Right lobe of liver (tissue), 4 donors: Measurements from ENCODE around the gene RIMS4.

Experiments
- CTCF ChIP-seq, 4 donors: fragments of 200-600 bp in 3 of 4; fragments of 450-650 bp in 1 of 4; IDR thresholded peaks; one replicate each; pipeline versions ENCODE4 v1.5.1 to v1.8.0; 2016 to 2022; ENCODE audit warnings: antibody characterized with exemption in 4 of 4, mild to moderate bottlenecking in 2 of 4
- POLR2A ChIP-seq: fragments of 450-650 bp; IDR thresholded peaks from one replicate; pipeline ENCODE4 v1.6.1; 2017; ENCODE audit warnings: antibody characterized with exemption, mild to moderate bottlenecking
- donor health status: DM: no; HTN: no; CAD: no.
- donor health status: DM: no; HTN: no; CAD: no.
- donor health status: DM: no; HTN: yes; CAD: no.

DNA sequence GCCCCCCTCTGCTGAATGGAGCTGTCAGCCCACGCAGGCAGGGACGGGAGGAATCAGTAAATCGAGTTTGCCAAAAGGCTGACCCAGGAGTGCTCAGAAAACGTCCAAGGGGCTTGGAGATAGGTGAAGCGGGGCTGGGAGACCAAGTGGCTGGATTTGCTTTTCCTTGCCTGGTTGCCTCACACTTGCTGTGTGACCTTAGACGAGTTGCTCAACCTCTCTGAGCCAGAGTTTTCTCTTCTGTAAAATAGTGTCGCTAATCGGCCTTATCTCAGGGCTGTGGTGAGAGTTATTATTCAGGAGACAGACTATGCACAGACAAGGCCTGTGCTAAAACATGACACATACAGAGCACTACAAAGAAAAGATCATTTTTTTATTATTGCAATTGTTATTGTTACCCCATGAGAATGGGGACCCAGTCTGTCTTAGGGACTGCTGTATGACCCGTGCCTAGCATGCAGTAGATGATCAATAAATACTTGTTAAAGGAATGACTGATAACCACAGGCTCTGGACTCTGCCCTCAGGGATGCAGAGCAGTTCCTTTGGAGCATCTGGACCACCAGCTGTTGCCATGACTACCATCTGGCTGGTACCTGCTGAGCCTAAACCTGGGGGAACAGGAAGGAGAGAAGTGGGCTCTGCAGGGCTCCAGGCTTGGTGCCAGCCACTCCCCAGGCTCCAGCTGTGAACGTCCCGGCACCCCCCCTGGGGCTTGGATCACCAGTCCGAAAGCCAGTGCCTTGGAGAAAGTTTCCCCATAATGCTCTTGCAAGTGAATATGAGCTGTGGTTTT is 63.8 kb downstream of the RIMS4 start:
- TF ChIP-seq CTCF (IDR thresholded peaks at IDR 0.05) (no peak), POLR2A (no peak)
